ENCODE results near the gene ATP5IF1. TPM values are rescaled to one million over a fixed set of nuclear protein-coding genes. Genes with fewer than 3 reads are reported as not detected.

The ATP5IF1 gene
- polyA plus RNA-seq, 1 donor from 2014 or later: 448 TPM

GRCh38 chr1:28233264-28233606 lies 2.7 kb upstream of the ATP5IF1 start:
- Histone ChIP-seq H4K20me1 (ENCODE audit: insufficient read depth) (no peaks in the 10 kb centered on the region), H3K4me2 (ENCODE audit: low read length) (no peak overlapping the region), H3K27me3 (ENCODE audit: insufficient read depth, low read depth, low read length) (no peaks in the 10 kb centered on the region), H3K9me2 (ENCODE audit: insufficient read depth, low read length) (no peaks in the 10 kb centered on the region), H3K4me3 (ENCODE audit: low read length) (no peak overlapping the region), H2AFZ (ENCODE audit: low read depth, low read length) (no peak overlapping the region), H3F3A (ENCODE audit: insufficient read depth, low read length, poor library complexity, severe bottlenecking) (no peaks in the 10 kb centered on the region), H3K36me3 (ENCODE audit: insufficient read depth, low read length) (no peaks in the 10 kb centered on the region), H3K27ac (ENCODE audit: low read length) (no peak overlapping the region), H3K9me3 (ENCODE audit: low read length) (no peaks in the 10 kb centered on the region), H3K9ac (ENCODE audit: low read length) (no peak overlapping the region), H3K79me2 (replicated peaks; ENCODE audit: insufficient read depth, low read length) (peaks cover 34% of the 10 kb centered on the region)
- TF ChIP-seq RAD21 (conservative IDR thresholded peaks at IDR 0.05) (no peak), EZH2 (IDR thresholded peaks at IDR 0.05; ENCODE audit: borderline replicate concordance, insufficient read depth, low read length, poor library complexity, severe bottlenecking) (no peak), REST (IDR thresholded peaks at IDR 0.05; ENCODE audit: borderline replicate concordance) (no peak), EP300 (conservative IDR thresholded peaks at IDR 0.05; ENCODE audit: poor library complexity, severe bottlenecking) (no peak), POLR2AphosphoS5 (IDR thresholded peaks at IDR 0.05) (no peak), TAF1 (IDR thresholded peaks at IDR 0.05; ENCODE audit: low read depth) (no peak), SMC3 (conservative IDR thresholded peaks at IDR 0.05; ENCODE audit: poor library complexity) (no peak), MXI1 (conservative IDR thresholded peaks at IDR 0.05; ENCODE audit: poor library complexity, severe bottlenecking) (no peak)
- TF ChIP-seq, protein P1, sequence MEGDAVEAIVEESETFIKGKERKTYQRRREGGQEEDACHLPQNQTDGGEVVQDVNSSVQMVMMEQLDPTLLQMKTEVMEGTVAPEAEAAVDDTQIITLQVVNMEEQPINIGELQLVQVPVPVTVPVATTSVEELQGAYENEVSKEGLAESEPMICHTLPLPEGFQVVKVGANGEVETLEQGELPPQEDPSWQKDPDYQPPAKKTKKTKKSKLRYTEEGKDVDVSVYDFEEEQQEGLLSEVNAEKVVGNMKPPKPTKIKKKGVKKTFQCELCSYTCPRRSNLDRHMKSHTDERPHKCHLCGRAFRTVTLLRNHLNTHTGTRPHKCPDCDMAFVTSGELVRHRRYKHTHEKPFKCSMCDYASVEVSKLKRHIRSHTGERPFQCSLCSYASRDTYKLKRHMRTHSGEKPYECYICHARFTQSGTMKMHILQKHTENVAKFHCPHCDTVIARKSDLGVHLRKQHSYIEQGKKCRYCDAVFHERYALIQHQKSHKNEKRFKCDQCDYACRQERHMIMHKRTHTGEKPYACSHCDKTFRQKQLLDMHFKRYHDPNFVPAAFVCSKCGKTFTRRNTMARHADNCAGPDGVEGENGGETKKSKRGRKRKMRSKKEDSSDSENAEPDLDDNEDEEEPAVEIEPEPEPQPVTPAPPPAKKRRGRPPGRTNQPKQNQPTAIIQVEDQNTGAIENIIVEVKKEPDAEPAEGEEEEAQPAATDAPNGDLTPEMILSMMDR (IDR thresholded peaks at IDR 0.05; ENCODE audit: poor library complexity, severe bottlenecking): no peak

DNA sequence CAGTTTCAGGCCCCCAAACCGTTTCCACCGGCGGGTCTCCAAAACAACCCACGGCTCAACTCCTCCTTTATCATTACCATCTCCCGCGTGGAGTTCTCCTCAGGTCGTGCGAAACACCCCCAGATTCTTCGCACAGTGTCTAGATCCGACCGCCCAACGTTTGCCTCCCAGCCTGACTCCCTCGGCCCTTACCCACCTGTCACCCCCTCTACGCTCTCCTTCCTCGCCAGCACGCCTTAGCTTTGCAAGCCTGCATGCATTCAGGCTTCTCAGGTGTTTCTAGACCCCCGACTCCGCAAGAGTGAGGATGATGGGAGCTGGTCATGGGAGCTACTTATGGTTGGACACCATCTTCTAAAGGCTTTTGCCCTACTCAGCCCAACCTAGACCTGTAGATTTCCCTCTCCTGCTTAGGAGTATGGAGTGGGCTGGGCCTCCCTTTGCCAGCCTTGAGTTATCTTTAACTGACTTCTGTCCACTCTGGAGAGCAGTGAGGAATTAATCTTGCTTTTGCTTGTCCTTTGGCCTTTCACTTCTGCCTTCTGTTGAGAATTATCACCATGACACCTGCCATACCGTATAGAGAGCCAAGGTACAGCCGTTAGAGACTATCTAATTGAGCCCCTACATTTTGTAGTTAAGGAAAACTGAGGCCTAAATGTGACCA lies 865 bp downstream of the ATP5IF1 start:
- Histone ChIP-seq H3K27me3 (ENCODE audit: insufficient read depth, low read depth, low read length) (no peaks in the 10 kb centered on the region), H3K9me3 (ENCODE audit: low read length) (no peaks in the 10 kb centered on the region), H3K4me2 (ENCODE audit: low read length) (peak overlapping the region; percentile 64), H3F3A (ENCODE audit: insufficient read depth, low read length, poor library complexity, severe bottlenecking) (no peaks in the 10 kb centered on the region), H3K4me3 (ENCODE audit: low read length) (peak overlapping the region; percentile 88), H3K79me2 (replicated peaks; ENCODE audit: insufficient read depth, low read length) (peaks cover 27% of the 10 kb centered on the region), H3K9ac (ENCODE audit: low read length) (peak overlapping the region; percentile 96), H3K27ac (ENCODE audit: low read length) (peak overlapping the region; percentile 93), H3K9me2 (ENCODE audit: insufficient read depth, low read length) (no peaks in the 10 kb centered on the region), H3K36me3 (ENCODE audit: insufficient read depth, low read length) (no peaks in the 10 kb centered on the region), H4K20me1 (ENCODE audit: insufficient read depth) (no peaks in the 10 kb centered on the region), H2AFZ (ENCODE audit: low read depth, low read length) (peak overlapping the region; percentile 76)
- no peak for TF ChIP-seq EZH2 (IDR thresholded peaks at IDR 0.05; ENCODE audit: borderline replicate concordance, insufficient read depth, low read length, poor library complexity, severe bottlenecking)
- TF ChIP-seq TAF1 (IDR thresholded peaks at IDR 0.05; ENCODE audit: low read depth): no peak
- no peak for TF ChIP-seq MXI1 (conservative IDR thresholded peaks at IDR 0.05; ENCODE audit: poor library complexity, severe bottlenecking)
- TF ChIP-seq, protein P1 (IDR thresholded peaks at IDR 0.05; ENCODE audit: poor library complexity, severe bottlenecking): no peak
- no peak for TF ChIP-seq SMC3 (conservative IDR thresholded peaks at IDR 0.05; ENCODE audit: poor library complexity)
- TF ChIP-seq POLR2AphosphoS5 (IDR thresholded peaks at IDR 0.05): no peak
- TF ChIP-seq REST (IDR thresholded peaks at IDR 0.05; ENCODE audit: borderline replicate concordance): no peak
- TF ChIP-seq EP300 (conservative IDR thresholded peaks at IDR 0.05; ENCODE audit: poor library complexity, severe bottlenecking): no peak
- no peak for TF ChIP-seq RAD21 (conservative IDR thresholded peaks at IDR 0.05)
